ENCODE measurements around the gene SIX1.

SIX1 gene

DNA sequence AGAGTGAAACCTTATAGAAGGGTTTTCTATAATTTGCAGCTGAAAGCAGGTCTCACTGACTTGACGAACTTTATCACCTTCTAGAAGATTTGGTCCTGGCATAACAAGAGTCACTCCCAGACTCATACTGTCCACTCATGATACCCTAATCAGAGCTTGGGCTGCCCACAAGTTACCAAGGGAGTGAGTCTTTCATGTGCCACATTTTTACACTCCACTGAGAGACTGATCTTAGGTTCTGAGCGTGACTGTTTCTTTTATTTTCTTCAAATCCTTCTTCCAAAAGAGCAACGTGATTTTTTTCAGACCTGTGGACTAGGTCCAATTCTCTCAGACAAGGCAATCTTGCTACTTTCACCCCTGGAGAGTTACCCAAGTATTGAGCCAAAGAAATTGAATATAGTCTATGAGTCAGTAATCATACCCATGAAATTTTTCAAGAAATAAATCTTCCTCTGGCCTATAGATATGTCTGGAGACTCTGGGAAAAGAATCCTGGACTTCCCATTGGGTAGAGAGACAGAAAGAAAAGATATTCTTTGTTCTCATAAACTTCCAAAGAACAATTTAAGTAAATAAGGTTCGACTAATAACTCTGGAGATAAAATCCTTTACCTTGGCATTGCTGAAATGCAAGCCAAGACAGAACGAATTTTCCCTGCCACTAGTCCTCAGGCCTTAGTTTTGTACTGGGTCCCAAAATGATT is 26.9 kb downstream of the SIX1 start:
- intact Hi-C loops (cut with DNase I) = loop anchor here (10.0 kb wide), 1 partner anchor 402 kb away; no protein-coding TSS in a partner anchor
- no peak for DNase-seq

DNA sequence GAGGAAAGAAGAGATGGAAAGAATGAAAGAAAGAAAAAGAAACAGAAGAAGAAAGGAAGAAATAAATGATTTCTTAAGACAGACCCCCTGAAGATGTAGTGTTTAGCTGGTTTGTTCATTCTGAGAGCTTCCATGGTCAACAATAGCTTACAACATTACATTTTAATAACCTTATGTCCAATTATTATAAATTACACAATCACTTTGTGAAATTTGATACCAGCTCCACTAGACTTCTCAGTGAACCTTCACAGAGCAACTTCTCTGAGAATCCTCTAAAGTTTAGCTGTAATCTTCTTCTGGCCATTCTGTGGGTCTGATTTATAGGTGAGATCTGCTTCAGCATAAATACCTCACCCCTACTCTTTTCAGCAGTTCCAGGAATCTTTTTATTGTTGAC is 27.9 kb downstream of the SIX1 start:
- no peak for DNase-seq
- intact Hi-C loops (cut with DNase I) = loop anchor here (10.0 kb wide), 1 partner anchor 403 kb away; no protein-coding TSS in a partner anchor

DNA sequence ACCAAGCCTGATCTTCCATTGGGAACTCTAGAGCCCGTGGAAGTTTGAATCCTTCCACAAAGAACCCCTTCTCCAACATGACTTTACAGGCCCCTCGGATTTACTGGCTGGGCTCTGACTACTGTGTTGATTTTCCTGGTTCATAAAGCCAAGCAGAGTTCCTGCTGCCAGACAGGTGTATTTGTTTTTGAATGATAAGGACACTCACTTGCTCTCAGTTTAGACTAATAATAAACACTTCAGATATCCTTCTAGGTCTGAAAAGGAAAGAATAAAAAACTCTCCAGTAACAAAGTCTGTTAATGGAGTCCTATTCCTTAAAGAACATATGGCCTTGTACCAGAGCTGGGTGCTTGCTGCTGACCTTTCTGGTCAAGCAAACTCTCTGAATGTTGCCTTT is 31.0 kb downstream of the SIX1 start:
- intact Hi-C loops (cut with DNase I) = no loop called here
- DNase-seq = no peak

DNA sequence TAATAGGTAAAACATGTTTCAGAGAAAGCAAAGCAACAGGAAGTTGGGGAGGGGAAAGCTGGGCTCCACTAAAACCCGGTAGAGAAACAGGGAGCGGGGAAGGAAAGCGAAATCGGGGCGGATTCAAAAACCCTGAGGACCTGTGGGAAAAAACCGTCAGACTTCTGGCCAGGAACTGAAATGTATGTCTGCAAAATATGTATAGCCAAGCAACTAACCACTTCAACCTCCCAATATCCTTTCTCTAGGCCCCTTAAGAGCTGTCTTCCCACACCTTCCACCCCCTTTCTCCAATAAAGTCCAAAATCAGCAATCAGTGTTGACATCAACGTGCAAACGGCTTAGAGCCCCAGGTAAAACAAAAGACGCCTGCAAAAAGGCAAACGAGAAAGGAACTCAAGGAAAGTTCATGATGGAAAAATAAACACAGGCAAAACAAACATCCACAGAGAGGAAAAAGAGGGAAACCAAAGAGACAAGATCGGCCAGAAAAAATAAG is 32.8 kb downstream of the SIX1 start:
- intact Hi-C loops (cut with DNase I) = no loop called here
- no peak for DNase-seq

DNA sequence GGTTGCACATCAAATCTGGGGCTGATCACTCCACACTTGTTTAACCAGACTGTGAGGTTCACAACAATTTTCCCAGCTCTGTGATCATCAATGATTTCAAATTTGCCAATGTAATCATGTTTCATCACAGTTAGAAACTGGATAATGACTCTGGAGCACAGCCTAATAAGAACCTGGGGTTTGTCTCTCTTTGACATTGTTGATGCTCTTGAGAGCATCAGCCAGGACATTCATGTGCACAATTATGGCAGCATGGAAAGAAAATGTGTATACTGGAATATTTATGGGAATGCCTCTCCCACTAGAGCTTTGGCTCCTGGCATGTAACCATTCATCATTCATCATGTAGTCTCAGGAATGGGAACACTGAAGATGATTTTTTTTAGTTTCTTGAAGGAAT is 47.0 kb downstream of the SIX1 start:
- intact Hi-C loops (cut with DNase I) = no loop called here
- no peak for DNase-seq

DNA sequence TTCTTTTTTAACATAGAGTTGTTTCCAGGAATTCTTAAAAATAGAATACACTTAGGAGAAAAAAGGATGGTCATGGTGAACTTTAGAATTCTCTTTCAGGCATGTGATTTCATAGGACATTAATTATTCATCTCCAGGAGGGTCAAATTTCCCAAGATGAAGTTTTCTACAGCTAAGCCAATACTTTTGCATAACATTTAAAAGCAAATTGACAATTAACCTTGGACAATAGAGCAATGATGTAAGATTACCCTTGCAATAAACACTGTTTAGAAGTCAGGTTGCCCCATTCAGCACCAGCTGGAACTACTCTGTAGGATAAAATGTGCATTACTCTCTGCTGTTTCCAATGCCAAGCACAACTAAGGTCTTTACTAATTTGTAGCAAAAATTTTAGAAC is 49.5 kb downstream of the SIX1 start:
- DNase-seq = no peak
- intact Hi-C loops (cut with DNase I) = no loop called here

DNA sequence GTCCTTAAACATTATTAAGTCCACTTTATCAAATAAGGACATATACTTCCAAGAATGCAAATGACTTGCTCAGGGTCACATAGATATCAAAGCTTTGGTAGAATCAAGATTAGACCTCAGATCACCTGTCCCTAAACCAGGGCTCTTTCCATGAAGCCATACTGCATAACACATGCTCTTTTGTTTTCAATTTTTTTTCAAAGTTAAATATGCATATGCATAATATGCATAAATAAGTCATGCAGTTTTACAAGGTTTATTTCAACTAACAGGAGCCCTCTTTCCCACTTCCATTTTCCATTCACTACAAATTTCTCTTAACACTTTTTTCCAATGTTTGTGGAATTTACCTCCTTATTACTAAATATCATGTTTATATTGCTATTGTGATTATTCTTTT is 53.1 kb downstream of the SIX1 start:
- DNase-seq = no peak
- intact Hi-C loops (cut with DNase I) = no loop called here

DNA sequence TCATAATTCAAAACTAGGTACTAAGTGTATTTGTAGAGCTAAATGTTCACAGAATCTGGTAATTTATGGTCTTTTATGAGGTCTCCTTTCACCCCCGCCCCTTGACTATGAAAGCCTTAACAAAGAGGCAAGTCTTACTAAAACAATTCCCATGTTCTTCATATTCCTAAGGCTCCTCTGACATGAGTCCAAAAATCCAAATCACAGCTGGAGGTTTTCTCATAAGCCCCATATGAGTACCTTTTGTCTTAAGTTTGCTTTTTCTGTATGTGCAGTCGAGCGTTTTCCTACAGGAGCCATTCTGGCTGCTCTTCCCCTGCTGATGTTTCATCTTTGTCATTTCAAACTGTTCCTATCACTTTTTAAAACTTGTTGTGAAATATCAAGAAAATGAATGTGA is 55.2 kb downstream of the SIX1 start:
- DNase-seq = no peak
- intact Hi-C loops (cut with DNase I) = no loop called here

All from head of caudate nucleus (tissue), 42 donors.